Suppressor macrophage (primary cell): ENCODE measurements around the gene GAPDH.
"Not testable (repeated sequence)": the region's sequence is repeated elsewhere in the genome, so short reads cannot be mapped to it uniquely, and the experiment has no call there.

Experiments
- DNase-seq, 4 experiments: peaks; one replicate each; pipeline ENCODE4 v3.0.0-alpha.2; 2020 to 2022

The GAPDH gene

DNA sequence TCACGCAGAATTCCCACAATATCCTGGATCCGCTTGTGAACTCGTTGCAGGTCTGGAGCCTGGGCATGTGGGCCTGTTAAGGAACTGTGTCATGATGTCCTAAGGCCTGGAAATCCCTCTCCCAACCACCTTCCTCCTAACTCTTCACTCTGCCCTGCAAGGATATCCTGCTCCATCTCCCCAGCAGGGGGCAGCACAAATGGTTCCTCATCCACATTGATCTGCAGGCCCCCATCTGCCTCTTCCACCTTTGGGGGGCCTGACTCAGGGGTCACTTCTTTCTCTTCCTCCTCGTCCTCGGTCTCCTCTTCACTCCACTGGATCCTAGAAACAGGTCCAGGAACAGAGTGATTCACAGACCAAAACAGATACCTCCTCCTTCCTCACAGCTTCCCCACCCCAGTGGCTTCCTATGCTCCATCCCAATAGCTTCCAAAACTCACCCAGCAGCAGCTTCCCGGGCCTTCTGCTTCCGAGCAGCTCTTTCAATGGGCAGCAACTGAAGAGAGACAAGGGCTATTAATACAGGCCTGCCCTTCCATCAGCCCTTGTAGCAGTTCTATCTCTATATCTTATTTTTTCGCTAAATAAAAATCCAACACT lies 29.2 kb downstream of the GAPDH start:
- DNase-seq: peak; percentile 72 to 85 (median 78)

GRCh38 chr12:6567112-6567670 lies 32.9 kb downstream of the GAPDH start:
- peak; percentile 28 to 55 (median 51) for DNase-seq

DNA sequence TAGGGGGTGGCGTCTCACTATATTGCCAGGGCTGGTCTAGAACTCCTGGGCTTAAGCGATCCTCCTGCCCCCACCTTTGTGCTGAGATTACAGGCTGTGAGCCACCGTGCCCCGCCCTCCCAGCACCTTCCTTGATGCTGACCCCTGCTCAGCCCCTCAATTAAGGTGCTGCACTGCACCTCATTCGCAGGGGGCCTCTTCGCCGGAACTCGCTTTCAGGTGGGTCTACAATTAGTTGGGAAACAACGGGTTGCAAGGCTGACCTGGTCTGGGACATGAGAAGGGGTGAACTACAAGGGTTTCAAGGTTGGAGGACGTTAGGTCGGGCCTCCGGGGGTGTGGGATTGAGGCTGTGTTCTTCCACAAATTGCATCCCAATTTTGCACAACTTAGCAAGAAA lies 35.0 kb downstream of the GAPDH start:
- no peak for DNase-seq

DNA sequence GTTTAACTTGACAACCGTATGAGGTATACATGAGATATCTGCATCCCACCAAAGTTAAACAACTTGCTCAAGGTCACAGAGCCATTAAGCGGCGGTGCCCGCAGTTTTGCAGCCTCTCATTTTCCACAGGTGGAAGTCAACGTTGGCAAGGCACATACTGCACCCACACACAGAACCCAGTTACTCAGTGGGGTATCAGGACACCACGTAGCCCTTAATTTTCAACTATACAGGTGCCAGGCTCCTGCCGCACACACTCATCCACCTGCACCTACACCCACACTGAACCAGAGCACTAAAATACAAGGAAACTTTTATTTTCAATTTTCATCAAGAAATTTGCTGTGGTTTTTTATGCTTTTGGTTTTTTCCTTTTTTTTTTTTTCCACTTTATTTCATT lies 35.5 kb downstream of the GAPDH start:
- DNase-seq: no peak

- DNase-seq: peak; percentile 47 to 69 (median 52)
Measured at GRCh38 chr12:6570264-6570887, 36.1 kb downstream of the GAPDH start.

GRCh38 chr12:6573001-6573400 lies 38.7 kb downstream of the GAPDH start:
- DNase-seq: no peak

DNA sequence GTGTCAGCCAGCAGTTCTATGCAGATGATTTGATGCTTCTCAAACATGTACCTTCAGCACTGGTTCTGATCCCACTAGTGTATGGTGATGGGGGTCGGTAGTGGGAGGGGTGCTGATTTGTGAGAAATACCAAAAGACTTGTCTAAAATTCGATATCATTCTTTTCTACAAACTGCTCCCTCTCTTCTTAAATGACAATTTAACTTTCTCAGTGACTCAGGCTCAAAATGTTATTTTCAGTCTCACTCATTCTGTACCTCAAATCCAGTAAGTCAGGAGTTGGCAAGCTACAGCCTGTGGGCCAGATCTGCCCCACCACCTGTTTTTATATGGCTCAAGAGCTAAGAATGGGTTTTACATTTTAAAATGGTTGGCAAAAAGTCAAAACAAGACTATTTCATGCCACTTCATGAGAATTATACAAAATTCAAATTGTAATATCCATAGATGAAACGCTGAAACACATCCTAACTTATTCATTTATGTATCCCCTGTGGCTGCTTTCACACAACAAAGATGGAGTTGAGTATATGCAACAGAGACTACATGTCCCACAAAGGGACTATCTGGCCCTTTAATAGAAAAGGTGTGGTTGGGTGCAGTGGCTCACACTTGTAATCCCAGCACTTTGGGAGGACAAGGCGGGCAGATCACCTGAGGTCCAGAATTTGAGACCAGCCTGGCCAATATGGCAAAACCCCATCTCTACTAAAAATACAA lies 40.4 kb downstream of the GAPDH start:
- DNase-seq: no peak

- no peak for DNase-seq
Measured at GRCh38 chr12:6575648-6576047, 41.3 kb downstream of the GAPDH start.

DNA sequence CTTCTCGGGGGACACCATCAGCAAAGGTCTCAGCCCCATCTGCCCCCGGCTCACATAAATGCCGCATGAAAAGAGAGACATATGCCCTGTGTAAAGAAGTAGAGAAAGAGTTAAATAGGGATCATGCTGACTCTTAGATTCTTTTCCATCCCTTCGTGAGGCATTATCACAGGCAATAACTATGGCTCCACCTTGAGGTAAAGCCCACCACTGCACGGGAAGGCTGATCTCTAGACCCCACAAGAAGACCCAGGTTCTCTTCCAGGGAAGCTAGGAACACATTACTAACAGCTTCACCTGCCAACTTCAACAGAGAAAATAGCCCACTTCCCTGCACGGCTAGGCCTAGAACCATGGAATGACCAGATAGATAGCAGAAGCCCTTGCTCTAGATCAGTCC lies 47.9 kb downstream of the GAPDH start:
- no peak for DNase-seq

DNA sequence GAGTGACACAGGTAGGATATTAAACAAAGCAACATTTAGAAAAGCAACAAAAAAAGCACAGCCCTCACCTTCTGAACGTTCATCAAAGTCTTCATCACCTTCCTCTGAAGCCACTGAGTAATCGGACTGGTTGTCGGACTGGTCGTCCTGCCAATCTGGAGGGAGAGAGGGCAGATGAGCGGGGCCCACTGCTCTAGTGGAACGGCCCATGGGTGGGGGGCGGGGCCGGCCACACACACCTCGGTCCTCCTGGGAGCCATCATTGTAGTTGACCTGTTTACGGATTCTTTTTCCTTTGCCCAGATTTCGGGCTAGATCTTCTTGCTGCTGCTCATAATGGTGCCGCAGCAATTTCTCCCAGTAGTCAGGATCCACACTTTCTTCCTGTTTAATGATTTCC lies 48.6 kb downstream of the GAPDH start:
- no peak for DNase-seq

DNA sequence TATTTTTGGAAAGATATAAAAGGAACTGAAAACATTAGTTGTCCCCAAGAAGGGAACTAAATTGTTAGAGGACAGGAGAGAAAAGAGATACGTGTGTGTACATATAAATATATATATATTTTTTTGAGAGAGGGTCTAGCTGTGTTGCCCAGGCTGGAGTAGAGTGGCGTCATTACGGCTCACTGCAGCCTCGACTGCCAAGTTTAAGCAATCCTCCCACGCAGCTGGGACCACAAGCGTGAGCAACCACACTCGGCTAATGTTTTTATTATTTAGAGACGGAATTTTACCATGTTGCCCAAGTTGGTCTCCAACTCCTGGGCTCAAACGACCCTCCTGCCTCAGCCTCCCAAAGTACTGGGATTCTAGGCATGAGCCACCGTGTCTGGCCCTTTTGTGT lies 50.0 kb downstream of the GAPDH start:
- no peak for DNase-seq

DNA sequence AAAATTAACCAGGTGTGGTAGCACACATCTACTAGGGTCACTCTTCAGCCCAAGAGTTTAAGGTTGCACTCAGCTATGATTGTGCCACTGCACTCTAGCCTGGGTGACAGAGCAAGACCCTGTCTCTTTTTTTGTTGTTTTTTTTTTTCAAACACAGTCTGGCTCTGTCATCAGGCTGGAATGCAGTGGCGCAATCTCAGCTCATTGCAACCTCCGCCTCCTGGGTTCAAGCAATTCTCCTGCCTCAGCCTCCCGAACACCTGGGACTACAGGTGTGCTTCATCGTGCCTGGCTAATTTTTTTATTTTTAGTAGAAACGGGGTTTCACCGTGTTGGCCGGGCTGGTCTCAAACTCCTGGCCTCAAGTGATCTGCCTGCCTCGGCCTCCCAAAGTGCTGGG lies 52.3 kb downstream of the GAPDH start:
- DNase-seq: not testable (repeated sequence)
